ENCODE results near the gene FAM107B.

DNA sequence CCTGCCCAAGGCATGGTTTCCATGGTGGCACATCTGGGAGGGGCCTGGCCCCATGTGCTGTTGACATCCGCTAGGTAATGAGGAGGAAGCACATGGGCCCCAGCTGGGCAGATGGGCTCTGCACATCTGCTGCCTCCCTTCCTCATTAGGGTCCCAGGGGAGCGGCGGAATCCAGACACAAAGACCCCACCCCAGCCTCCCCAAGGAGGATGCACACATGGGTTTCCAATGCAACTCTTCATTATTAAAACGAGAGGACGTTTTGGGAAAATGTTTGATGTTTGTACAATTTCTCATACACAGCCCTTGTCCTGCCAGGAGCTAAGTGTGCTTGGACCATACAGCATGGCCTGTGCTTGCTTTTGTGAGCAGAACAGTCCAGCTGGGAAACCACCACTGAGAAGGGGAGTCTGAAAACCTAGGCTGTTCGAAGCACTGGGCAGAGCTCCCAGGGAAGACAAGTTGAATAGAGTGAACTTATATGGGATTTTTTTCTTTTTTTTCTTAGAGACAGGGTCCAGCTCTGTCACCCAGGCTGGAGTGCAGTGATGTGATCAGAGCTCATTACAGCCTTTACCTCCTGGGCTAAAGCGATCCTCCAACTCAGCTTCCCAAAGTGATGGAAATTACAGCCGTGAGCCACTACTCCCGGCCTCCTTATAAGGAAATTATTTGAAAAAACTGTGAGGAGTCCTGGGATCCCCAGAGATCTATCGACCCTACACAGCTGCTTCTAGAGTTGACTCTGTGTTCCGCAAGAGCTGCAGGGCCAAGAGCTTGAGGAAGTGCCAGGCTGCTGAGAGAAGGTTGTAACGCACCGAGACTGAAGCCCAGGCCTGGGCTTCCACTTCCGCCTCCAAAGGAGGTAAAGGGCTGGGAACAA, 23.4 kb downstream of the FAM107B start:
- TF ChIP-seq GATA2 (IDR thresholded peaks at IDR 0.05; ENCODE audit: low read depth, low read length) (no peak), GATA3 (IDR thresholded peaks at IDR 0.05; ENCODE audit: low read depth, low read length) (no peak)
